ENCODE data around the gene GRAMD2B. TPM values are rescaled to one million over a fixed set of nuclear protein-coding genes. Genes with fewer than 3 reads are reported as not detected.

GRAMD2B gene
- polyA plus RNA-seq, 1 donor, result 54.2 TPM

- H3K9me3 ChIP-seq (ENCODE audit: control insufficient read depth, low read depth, low read length), result no peaks in the 10 kb centered on the region
- no CpG with 5 or more reads among the region's 1 CpG for WGBS (ENCODE audit: insufficient coverage, low lambda C conversion rate)
- DNase-seq, result no peak
- peaks cover 2% of the 10 kb centered on the region for H3K4me1 ChIP-seq (ENCODE audit: control insufficient read depth, insufficient read depth, low read length)
- H3K27ac ChIP-seq (ENCODE audit: low read length), result no peak overlapping the region
- H3K27me3 ChIP-seq (ENCODE audit: control insufficient read depth, insufficient read depth, low read length), result no peaks in the 10 kb centered on the region
- no peaks in the 10 kb centered on the region for H3K36me3 ChIP-seq (ENCODE audit: control insufficient read depth, insufficient read depth, low read length)
- H3K4me3 ChIP-seq (ENCODE audit: low read length), result no peak overlapping the region
Observed at GRCh38 chr5:126534553-126534952, 111.3 kb downstream of the GRAMD2B start.

DNA sequence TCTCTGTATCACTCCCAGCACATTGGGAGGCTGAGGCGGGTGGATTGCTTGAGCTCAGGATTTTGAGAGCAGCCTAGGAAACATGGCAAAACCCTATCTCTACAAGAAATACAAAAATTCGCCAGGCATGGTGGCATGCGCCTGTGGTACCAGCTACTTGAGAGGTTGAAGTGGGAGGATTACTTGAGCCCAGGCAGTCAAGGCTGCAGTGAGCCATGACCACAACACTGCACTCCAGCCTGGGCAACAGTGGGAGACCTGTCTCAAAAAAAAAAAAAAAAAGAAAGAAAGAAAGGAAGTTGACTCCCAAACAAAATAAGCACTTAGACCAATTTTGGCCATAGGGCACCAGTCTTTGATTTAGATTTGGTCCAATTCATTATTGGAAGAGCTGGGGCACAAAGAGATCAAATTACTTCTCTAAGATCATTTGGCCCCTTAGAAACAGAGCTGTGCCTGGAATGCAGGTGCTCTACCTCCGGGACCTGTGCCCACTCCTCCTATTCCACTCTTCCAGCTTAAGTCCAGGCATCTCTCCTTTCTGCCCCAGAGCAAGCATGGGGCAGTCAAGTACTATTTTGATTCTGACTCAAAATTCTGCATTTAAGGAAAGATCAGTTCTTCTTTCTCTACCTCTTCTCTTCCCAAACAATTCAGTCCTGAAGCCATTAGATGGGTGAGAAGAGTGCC is 112.8 kb downstream of the GRAMD2B start:
- Histone ChIP-seq H3K4me1 (ENCODE audit: control insufficient read depth, insufficient read depth, low read length) (peaks cover 2% of the 10 kb centered on the region), H3K9me3 (ENCODE audit: control insufficient read depth, low read depth, low read length) (no peaks in the 10 kb centered on the region), H3K36me3 (ENCODE audit: control insufficient read depth, insufficient read depth, low read length) (no peaks in the 10 kb centered on the region), H3K4me3 (ENCODE audit: low read length) (no peak overlapping the region), H3K27me3 (ENCODE audit: control insufficient read depth, insufficient read depth, low read length) (no peaks in the 10 kb centered on the region), H3K27ac (ENCODE audit: low read length) (no peak overlapping the region)
- no peak for DNase-seq
- no CpG with 5 or more reads among the region's 4 CpGs for WGBS (ENCODE audit: insufficient coverage, low lambda C conversion rate)

DNA sequence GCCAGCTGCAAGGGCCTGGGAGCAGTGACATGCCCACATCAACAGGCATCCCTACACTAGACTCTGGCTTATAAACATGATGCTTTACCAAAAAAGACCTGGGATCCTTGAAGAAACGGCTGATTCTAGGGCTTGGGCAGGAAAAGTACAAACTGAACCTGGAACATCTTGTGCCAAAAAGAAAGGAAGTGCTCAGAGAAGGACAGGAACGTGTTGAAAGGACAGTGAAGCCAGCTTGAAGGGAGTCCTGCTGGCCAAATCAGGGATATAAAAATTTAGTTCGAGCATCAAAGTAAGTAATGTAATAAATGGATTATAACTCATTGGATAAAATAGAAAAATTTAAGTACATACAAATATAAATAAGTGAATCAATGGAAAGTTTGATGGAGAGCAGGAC is 113.7 kb downstream of the GRAMD2B start:
- DNase-seq, result no peak
- H3K27me3 ChIP-seq (ENCODE audit: control insufficient read depth, insufficient read depth, low read length), result no peaks in the 10 kb centered on the region
- H3K27ac ChIP-seq (ENCODE audit: low read length), result no peak overlapping the region
- no peaks in the 10 kb centered on the region for H3K9me3 ChIP-seq (ENCODE audit: control insufficient read depth, low read depth, low read length)
- H3K4me3 ChIP-seq (ENCODE audit: low read length), result no peak overlapping the region
- H3K36me3 ChIP-seq (ENCODE audit: control insufficient read depth, insufficient read depth, low read length), result no peaks in the 10 kb centered on the region
- H3K4me1 ChIP-seq (ENCODE audit: control insufficient read depth, insufficient read depth, low read length), result peaks cover 2% of the 10 kb centered on the region
- 54% methylated on average over 3 of the region's 3 CpGs for WGBS (ENCODE audit: insufficient coverage, low lambda C conversion rate)

GRCh38 chr5:126538579-126538978 is 115.4 kb downstream of the GRAMD2B start:
- WGBS (ENCODE audit: insufficient coverage, low lambda C conversion rate), result 67% methylated on average over 1 of the region's 1 CpG
- H3K27ac ChIP-seq (ENCODE audit: low read length), result no peak overlapping the region
- H3K27me3 ChIP-seq (ENCODE audit: control insufficient read depth, insufficient read depth, low read length), result no peaks in the 10 kb centered on the region
- no peak overlapping the region for H3K4me3 ChIP-seq (ENCODE audit: low read length)
- H3K4me1 ChIP-seq (ENCODE audit: control insufficient read depth, insufficient read depth, low read length), result peaks cover 9% of the 10 kb centered on the region
- H3K9me3 ChIP-seq (ENCODE audit: control insufficient read depth, low read depth, low read length), result no peaks in the 10 kb centered on the region
- no peak for DNase-seq
- no peaks in the 10 kb centered on the region for H3K36me3 ChIP-seq (ENCODE audit: control insufficient read depth, insufficient read depth, low read length)

DNA sequence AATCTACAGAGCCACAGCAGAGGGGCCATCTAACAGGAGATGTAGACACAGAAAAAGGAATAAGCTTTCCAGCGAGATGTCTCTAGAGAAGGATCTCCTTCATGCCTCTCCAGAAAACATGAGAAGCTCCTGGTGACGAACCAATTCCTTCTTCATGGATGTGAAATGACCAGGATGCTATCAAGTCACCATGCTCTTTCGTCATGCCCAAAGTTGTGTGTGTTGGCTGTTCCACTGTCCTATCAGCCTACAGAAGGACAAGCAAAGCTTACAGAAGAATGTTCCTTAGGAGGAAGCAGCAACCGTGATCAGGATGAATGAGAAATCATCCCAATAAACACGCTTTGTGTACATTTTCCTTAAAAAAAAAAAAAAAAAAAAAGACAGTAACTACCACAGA is 117.4 kb downstream of the GRAMD2B start:
- DNase-seq, result no peak
- peaks cover 14% of the 10 kb centered on the region for H3K4me1 ChIP-seq (ENCODE audit: control insufficient read depth, insufficient read depth, low read length)
- no peaks in the 10 kb centered on the region for H3K36me3 ChIP-seq (ENCODE audit: control insufficient read depth, insufficient read depth, low read length)
- no peak overlapping the region for H3K4me3 ChIP-seq (ENCODE audit: low read length)
- no peaks in the 10 kb centered on the region for H3K27me3 ChIP-seq (ENCODE audit: control insufficient read depth, insufficient read depth, low read length)
- no CpG with 5 or more reads among the region's 5 CpGs for WGBS (ENCODE audit: insufficient coverage, low lambda C conversion rate)
- no peak overlapping the region for H3K27ac ChIP-seq (ENCODE audit: low read length)
- H3K9me3 ChIP-seq (ENCODE audit: control insufficient read depth, low read depth, low read length), result no peaks in the 10 kb centered on the region

GRCh38 chr5:126542441-126542840 is 119.2 kb downstream of the GRAMD2B start:
- no CpG with 5 or more reads among the region's 2 CpGs for WGBS (ENCODE audit: insufficient coverage, low lambda C conversion rate)
- H3K9me3 ChIP-seq (ENCODE audit: control insufficient read depth, low read depth, low read length), result no peaks in the 10 kb centered on the region
- no peaks in the 10 kb centered on the region for H3K27me3 ChIP-seq (ENCODE audit: control insufficient read depth, insufficient read depth, low read length)
- no peak overlapping the region for H3K27ac ChIP-seq (ENCODE audit: low read length)
- peaks cover 14% of the 10 kb centered on the region for H3K4me1 ChIP-seq (ENCODE audit: control insufficient read depth, insufficient read depth, low read length)
- DNase-seq, result peak in 1 of 2 donors; percentile 19
- H3K36me3 ChIP-seq (ENCODE audit: control insufficient read depth, insufficient read depth, low read length), result peaks cover 10% of the 10 kb centered on the region
- no peak overlapping the region for H3K4me3 ChIP-seq (ENCODE audit: low read length)

GRCh38 chr5:126543009-126543408 is 119.8 kb downstream of the GRAMD2B start:
- no peak overlapping the region for H3K27ac ChIP-seq (ENCODE audit: low read length)
- no CpG with 5 or more reads among the region's 1 CpG for WGBS (ENCODE audit: insufficient coverage, low lambda C conversion rate)
- no peak overlapping the region for H3K4me3 ChIP-seq (ENCODE audit: low read length)
- no peaks in the 10 kb centered on the region for H3K27me3 ChIP-seq (ENCODE audit: control insufficient read depth, insufficient read depth, low read length)
- DNase-seq, result no peak
- peaks cover 14% of the 10 kb centered on the region for H3K4me1 ChIP-seq (ENCODE audit: control insufficient read depth, insufficient read depth, low read length)
- H3K36me3 ChIP-seq (ENCODE audit: control insufficient read depth, insufficient read depth, low read length), result peaks cover 15% of the 10 kb centered on the region
- no peaks in the 10 kb centered on the region for H3K9me3 ChIP-seq (ENCODE audit: control insufficient read depth, low read depth, low read length)

DNA sequence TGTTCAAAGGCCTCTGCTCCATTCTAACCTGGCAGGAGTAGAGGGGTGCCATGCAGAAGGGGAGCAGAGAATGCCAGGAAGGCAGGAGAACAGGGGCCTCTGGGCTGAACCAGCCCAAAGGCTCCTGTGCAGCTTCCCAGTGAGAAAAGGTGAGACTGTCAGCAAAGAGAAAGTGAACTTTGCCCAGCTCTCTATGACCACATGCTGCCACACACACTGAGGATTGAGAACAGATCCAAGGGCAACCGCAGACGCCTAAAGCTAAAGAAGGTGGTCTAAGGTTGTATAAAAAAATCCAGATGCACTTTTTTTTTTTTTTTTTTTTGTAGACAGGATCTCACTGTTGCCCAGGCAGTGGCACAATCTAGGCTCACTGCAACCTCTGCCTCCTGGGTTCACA is 120.5 kb downstream of the GRAMD2B start:
- peaks cover 14% of the 10 kb centered on the region for H3K4me1 ChIP-seq (ENCODE audit: control insufficient read depth, insufficient read depth, low read length)
- no CpG with 5 or more reads among the region's 2 CpGs for WGBS (ENCODE audit: insufficient coverage, low lambda C conversion rate)
- H3K27me3 ChIP-seq (ENCODE audit: control insufficient read depth, insufficient read depth, low read length), result no peaks in the 10 kb centered on the region
- H3K9me3 ChIP-seq (ENCODE audit: control insufficient read depth, low read depth, low read length), result no peaks in the 10 kb centered on the region
- peak; percentile 79 to 85 for DNase-seq
- peaks cover 20% of the 10 kb centered on the region for H3K36me3 ChIP-seq (ENCODE audit: control insufficient read depth, insufficient read depth, low read length)
- H3K27ac ChIP-seq (ENCODE audit: low read length), result peak overlapping the region; percentile 58
- no peak overlapping the region for H3K4me3 ChIP-seq (ENCODE audit: low read length)

Other genes with a start within 250 kb of the GRAMD2B start
- gene ALDH7A1, start 171.8 kb downstream of the GRAMD2B start, polyA plus RNA-seq, result 66.4 TPM
- gene PHAX, start 177.5 kb downstream of the GRAMD2B start, polyA plus RNA-seq, result 30.9 TPM

Data from large intestine (tissue), 3 donors.